Measurements from ENCODE around the gene SRSF2. TPM values are rescaled to one million over a fixed set of nuclear protein-coding genes. Genes with fewer than 3 reads are reported as not detected.
A peak's percentile ranks its signal among the peaks of the same experiment; 100 is the strongest.

Gene SRSF2
- total and polyA plus RNA-seq, 9 of the 15 experiments (the other 6 are each of a cell fraction or from before 2014, with no cell fraction given), result 161 to 583 (median 393) TPM

DNA sequence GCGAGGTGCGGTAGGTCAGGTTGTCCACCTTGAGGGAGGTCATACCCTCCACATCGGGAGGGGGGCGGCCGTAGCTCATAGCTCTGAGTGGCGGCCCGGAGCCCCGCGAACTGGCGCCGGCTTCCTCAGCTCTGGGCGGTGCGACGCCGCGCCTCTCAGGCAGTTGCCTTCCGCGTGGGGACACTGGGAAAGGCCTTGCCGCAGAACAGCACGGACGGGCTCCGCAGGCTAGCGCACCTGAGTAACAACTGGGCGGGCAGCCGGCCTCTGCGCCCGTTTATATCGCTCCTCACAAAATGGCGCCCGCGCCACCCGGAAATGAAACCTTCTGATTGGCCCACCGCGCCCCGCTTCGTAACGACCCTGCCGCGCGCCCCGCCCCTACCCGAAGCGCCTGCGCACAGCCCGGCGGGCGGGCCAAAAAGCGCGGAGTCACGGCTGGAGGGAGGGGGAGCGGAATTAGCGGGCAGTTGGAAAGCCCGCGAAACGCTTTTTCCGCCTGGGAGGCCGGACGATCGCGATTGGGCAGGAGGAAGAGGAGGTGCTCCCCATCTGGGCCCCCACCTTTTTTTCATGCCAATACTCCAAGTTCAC, at the start of gene SRSF2 (continued):
- TF ChIP-seq ZNF449 (CRISPR knock-in tag; IDR thresholded peaks at IDR 0.05) (no peak), CTCF (IDR thresholded peaks at IDR 0.05 in 2 of 3, conservative IDR thresholded peaks at IDR 0.05 in 1 of 3; ENCODE audit: insufficient read depth in 2 of 3, low read depth in 1 of 3, low read length in 3 of 3) (0 out of 6 replicates have a peak, but pooled peaks of 1 of the 3 experiments have one; percentile 3), KLF16 (IDR thresholded peaks at IDR 0.05) (no peak), ETS2 (tag; IDR thresholded peaks at IDR 0.05; ENCODE audit: borderline replicate concordance, poor library complexity, severe bottlenecking) (no peak), JUNB (CRISPR knock-in tag; conservative IDR thresholded peaks at IDR 0.05) (no peak), PHF8 (IDR thresholded peaks at IDR 0.05; ENCODE audit: borderline replicate concordance, low read length) (peak; percentile 99), ZNF764 (CRISPR knock-in tag; IDR thresholded peaks at IDR 0.05; ENCODE audit: low read depth) (0 out of 2 replicates have a peak, but pooled peaks have one; percentile 5), GTF3C2 (IDR thresholded peaks at IDR 0.05; ENCODE audit: borderline replicate concordance, extremely low read depth, insufficient read length) (no peak), USF2 (CRISPR knock-in tag; IDR thresholded peaks at IDR 0.05) (no peak), DEAF1 (CRISPR knock-in tag; IDR thresholded peaks at IDR 0.05) (no peak), ZNF408 (CRISPR knock-in tag; IDR thresholded peaks at IDR 0.05; ENCODE audit: low read depth) (no peak)
- TF ChIP-seq, protein P1, sequence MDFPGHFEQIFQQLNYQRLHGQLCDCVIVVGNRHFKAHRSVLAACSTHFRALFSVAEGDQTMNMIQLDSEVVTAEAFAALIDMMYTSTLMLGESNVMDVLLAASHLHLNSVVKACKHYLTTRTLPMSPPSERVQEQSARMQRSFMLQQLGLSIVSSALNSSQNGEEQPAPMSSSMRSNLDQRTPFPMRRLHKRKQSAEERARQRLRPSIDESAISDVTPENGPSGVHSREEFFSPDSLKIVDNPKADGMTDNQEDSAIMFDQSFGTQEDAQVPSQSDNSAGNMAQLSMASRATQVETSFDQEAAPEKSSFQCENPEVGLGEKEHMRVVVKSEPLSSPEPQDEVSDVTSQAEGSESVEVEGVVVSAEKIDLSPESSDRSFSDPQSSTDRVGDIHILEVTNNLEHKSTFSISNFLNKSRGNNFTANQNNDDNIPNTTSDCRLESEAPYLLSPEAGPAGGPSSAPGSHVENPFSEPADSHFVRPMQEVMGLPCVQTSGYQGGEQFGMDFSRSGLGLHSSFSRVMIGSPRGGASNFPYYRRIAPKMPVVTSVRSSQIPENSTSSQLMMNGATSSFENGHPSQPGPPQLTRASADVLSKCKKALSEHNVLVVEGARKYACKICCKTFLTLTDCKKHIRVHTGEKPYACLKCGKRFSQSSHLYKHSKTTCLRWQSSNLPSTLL (IDR thresholded peaks at IDR 0.05), result no peak
- TF ChIP-seq, protein P2, sequence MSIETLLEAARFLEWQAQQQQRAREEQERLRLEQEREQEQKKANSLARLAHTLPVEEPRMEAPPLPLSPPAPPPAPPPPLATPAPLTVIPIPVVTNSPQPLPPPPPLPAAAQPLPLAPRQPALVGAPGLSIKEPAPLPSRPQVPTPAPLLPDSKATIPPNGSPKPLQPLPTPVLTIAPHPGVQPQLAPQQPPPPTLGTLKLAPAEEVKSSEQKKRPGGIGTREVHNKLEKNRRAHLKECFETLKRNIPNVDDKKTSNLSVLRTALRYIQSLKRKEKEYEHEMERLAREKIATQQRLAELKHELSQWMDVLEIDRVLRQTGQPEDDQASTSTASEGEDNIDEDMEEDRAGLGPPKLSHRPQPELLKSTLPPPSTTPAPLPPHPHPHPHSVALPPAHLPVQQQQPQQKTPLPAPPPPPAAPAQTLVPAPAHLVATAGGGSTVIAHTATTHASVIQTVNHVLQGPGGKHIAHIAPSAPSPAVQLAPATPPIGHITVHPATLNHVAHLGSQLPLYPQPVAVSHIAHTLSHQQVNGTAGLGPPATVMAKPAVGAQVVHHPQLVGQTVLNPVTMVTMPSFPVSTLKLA (conservative IDR thresholded peaks at IDR 0.05), result peak in 1 of 2 experiments; percentile 7

Data from K562 (cell line).